RWPE2 (cell line): ENCODE results near the gene LIMS1.

Experiments
- ATAC-seq: fragments of 200-7000 bp; cut with Tn5 transposase; 3 replicates; pipeline ENCODE4 v1.9.1; 2021; ENCODE audit warnings: low read depth
- DNase-seq: peaks from one replicate; pipeline ENCODE4 v3.0.0-alpha.2; 2020; ENCODE audit warnings: low spot score
- H3K27ac ChIP-seq: fragments of 450-650 bp; 2 replicates; pipeline ENCODE4 v1.5.1; 2017; ENCODE audit warnings: mild to moderate bottlenecking; ENCODE audit not compliant: poor library complexity, severe bottlenecking
- H3K27me3 ChIP-seq: fragments of 250-450 bp; sonication (Bioruptor Pico); 2 replicates; pipeline ENCODE4 v1.5.1; 2021; ENCODE audit warnings: mild to moderate bottlenecking, moderate library complexity; ENCODE audit not compliant: insufficient read depth, poor library complexity, severe bottlenecking
- H3K36me3 ChIP-seq: fragments of 250-450 bp; sonication (Bioruptor Pico); 2 replicates; pipeline ENCODE4 v1.5.1; 2020; ENCODE audit warnings: low read depth, mild to moderate bottlenecking, moderate library complexity
- H3K4me1 ChIP-seq: fragments of 250-450 bp; sonication (Bioruptor Pico); 2 replicates; pipeline ENCODE4 v1.5.1; 2021; ENCODE audit warnings: mild to moderate bottlenecking, moderate library complexity; ENCODE audit not compliant: insufficient read depth, poor library complexity, severe bottlenecking
- H3K4me3 ChIP-seq: fragments of 250-450 bp; sonication (Bioruptor Pico); 2 replicates; pipeline ENCODE4 v1.5.1; 2021; ENCODE audit warnings: mild to moderate bottlenecking, moderate library complexity; ENCODE audit not compliant: severe bottlenecking
- H3K9me3 ChIP-seq: fragments of 250-450 bp; sonication (Bioruptor Pico); 2 replicates; pipeline ENCODE4 v1.5.1; 2021; ENCODE audit warnings: mild to moderate bottlenecking, moderate library complexity; ENCODE audit not compliant: severe bottlenecking
- CTCF ChIP-seq: fragments of 450-650 bp; IDR thresholded peaks from one replicate; pipeline ENCODE4 v1.5.1; 2017; ENCODE audit warnings: mild to moderate bottlenecking, moderate library complexity; ENCODE audit not compliant: poor library complexity, severe bottlenecking

Gene LIMS1

GRCh38 chr2:108602422-108602821 lies 68.2 kb downstream of the LIMS1 start:
- H3K4me1 ChIP-seq = peaks cover 8% of the 10 kb centered on the region
- H3K27me3 ChIP-seq = no peaks in the 10 kb centered on the region
- no peaks in the 10 kb centered on the region for H3K9me3 ChIP-seq
- ATAC-seq (no peak), DNase-seq (no peak)
- H3K27ac ChIP-seq = no peak overlapping the region
- no peak overlapping the region for H3K4me3 ChIP-seq
- no peak for TF ChIP-seq CTCF
- H3K36me3 ChIP-seq = no peaks in the 10 kb centered on the region

DNA sequence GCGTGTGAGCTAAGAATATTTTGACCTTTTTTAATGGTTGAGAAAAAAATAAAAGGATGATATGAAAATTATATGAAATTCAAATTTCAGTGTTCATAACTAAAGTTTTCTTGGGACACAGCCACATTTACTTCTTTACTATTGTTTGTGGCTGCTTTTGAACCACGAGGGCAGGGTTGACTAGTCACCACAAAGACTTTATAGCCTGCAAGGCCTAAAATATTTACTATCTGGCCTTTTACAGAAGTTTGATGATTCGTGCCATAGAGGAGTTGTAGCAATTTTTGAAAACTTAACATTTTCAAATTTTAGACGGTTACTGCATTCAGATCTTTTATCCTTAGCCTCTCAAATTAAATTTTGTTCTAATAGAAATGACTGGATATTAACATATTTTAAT lies 69.9 kb downstream of the LIMS1 start:
- no peak for ATAC-seq
- H3K4me3 ChIP-seq = no peak overlapping the region
- H3K9me3 ChIP-seq = no peaks in the 10 kb centered on the region
- no peaks in the 10 kb centered on the region for H3K27me3 ChIP-seq
- TF ChIP-seq CTCF = no peak
- peaks cover 10% of the 10 kb centered on the region for H3K4me1 ChIP-seq
- no peak for DNase-seq
- no peaks in the 10 kb centered on the region for H3K36me3 ChIP-seq
- no peak overlapping the region for H3K27ac ChIP-seq

DNA sequence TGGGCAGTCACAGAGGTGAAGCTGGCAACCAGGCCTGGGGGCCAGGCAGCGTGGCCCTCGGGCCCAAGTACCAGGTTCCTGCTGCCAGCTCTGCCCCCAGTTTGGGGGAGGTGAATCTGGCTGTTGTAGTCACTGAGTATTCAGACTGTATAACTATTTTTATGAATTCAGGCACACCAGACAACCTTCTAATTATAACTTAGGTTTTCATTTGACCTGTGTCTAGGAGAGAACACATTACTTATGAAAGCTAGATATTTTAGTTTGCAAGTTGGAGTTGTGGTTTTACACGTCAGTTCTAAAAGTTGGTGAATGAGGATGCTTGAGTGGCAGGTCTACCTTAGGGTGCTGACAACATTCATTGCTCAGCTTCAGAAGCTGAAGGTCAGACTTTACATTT lies 71.7 kb downstream of the LIMS1 start:
- peaks cover 10% of the 10 kb centered on the region for H3K4me1 ChIP-seq
- no peaks in the 10 kb centered on the region for H3K36me3 ChIP-seq
- no peak for TF ChIP-seq CTCF
- H3K27ac ChIP-seq = no peak overlapping the region
- H3K9me3 ChIP-seq = no peaks in the 10 kb centered on the region
- ATAC-seq (no peak), DNase-seq (no peak)
- H3K4me3 ChIP-seq = no peak overlapping the region
- no peaks in the 10 kb centered on the region for H3K27me3 ChIP-seq

DNA sequence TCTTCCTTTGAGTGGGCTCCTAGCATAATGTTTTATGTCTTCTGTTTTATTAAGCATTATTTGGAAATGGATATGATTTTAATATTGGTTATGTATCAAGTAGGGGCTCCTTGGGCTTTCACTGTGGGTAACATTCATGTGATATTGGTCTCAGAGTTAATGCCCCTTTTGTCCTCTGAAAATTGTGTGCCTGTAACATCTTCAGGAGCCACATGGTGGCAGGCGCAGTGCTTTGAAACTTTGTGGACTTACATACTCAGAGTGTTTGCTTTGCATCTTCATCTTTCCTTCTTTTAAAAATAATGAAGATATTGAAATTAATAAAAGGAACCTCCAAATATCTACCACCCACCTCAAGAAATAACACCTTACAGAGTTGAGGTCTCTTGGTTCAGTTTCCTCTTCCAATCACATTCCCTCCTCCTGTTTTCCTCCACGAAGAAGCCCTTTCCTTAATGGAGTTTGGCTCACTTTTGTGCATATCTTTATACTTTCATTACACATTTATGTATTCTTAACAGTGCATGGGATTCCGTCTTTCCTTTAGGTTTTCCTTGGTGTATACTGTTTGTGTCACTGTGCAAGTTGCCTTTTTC lies 73.5 kb downstream of the LIMS1 start:
- DNase-seq (no peak), ATAC-seq (peak; percentile 44; the same call in 2 of the 3 replicates)
- Histone ChIP-seq H3K27me3 (no peaks in the 10 kb centered on the region), H3K4me3 (no peak overlapping the region), H3K36me3 (no peaks in the 10 kb centered on the region), H3K4me1 (peaks cover 20% of the 10 kb centered on the region), H3K27ac (no peak overlapping the region), H3K9me3 (no peaks in the 10 kb centered on the region)
- peak; percentile 80 for TF ChIP-seq CTCF

GRCh38 chr2:108611021-108611420 lies 76.8 kb downstream of the LIMS1 start:
- TF ChIP-seq CTCF = no peak
- Histone ChIP-seq H3K27ac (no peak overlapping the region), H3K27me3 (no peaks in the 10 kb centered on the region), H3K4me1 (peaks cover 44% of the 10 kb centered on the region), H3K36me3 (no peaks in the 10 kb centered on the region), H3K9me3 (no peaks in the 10 kb centered on the region), H3K4me3 (no peak overlapping the region)
- DNase-seq (no peak), ATAC-seq (no peak)
